GM11168 (cell line): ENCODE data around the gene MYMK.

Experiments
- in situ Hi-C: fragments of 300-500 bp; cut with MboI; formaldehyde crosslinking; loops from one replicate; pipeline ENCODE4 v1.12.0; 2022; ENCODE audit warnings: low sequenced_read_pairs; ENCODE audit not compliant: unreplicated experiment

Gene MYMK

DNA sequence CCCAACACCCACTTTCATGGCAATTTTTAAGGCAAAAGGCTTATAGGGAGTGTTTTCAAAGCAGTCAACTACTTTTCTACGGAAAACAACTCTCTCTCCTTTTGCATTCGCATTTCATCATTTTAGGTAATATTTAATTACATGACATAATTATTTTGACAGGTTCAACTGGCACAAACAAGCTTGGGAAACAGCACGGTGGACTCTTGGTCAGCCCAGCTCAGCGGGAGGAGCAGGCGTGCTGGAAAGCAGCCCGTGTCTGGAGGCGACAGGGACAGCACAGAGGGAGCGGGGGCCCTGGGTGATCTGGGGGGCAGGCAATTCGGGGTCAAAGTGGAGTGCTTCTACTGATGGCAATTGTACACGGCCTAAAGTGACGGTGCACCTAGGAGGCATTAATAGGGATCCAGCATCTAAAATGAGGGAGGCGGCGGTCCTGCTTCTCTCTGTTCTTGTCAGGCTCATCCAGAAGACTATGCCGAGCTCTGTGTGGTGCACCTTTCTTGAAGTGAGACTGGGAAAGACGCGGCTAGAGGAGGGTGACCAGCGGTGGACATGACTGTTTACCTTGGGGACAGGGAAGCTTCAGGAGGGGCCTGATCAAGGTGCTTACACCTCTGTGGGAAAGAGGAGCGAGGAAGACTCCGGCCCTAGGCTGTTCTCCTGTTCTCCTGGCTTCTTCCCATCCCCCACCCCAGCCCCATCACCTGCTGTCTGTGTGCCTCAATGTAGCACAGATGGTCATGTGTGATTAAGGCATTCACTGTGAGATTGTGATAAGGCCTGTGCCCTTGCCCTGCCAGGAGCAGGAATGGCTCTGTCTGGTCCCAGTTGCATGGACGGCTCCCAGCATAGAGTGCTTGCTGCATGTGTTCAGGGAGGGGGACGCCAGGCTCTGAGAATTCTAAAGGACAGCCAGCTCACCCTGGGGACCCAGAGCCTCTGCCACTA lies 3.4 kb downstream of the MYMK start:
- in situ Hi-C loops: no loop called here

DNA sequence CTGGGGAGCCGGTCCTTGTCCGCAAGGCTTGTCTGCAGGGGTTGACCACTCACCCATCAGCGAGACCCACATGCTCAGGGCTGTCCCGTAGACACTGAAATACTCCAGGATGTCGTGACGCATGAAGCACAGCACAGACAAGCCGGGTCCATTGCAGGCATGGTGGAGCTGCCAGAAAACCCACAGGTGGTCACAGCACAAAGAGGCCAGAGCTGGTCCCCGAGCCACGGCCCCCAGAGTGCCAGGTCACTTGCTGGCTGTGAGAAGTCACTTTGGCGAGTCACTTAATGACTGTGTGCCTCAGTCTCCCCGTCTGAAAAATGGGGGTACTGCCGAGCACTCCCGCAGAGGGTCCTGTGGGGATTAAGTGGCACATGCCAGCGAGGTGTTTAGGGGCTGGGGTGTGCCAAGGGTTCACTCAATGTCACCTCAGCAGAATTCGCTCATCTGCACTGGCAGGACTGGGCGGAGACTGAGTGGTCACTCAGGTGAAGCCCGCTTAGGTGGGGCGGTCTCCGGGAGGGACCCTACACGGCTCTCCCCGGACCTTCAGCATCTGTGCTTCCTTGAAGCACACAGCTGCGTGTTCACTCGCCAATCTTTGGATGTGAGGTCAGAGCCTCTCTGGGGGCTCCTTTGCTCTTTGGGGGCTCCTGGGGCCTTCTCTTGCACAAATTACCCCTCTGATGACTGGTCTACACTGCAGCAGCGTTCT lies 4.5 kb downstream of the MYMK start:
- in situ Hi-C loops: no loop called here

DNA sequence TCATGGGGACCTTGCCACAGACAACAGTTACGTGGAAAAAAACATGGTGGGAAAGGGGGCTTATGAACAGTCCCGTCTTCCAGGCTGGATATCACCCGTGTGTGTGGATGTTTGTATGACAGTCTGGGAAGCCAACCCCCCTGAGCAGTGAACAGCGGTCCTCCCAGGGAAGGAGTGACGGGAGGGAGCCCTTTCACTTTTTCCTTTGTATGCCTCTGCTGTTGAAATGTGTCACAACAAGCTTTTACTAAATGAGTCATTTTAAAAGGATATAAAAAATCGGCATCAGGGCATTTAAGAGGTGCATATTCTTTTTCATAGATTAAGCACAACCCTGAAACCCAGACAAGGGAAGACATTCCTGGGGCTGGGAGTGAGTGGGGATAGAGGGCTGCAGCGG lies 5.1 kb downstream of the MYMK start:
- in situ Hi-C loops: no loop called here

GRCh38 chr9:133518706-133519449 lies 5.9 kb downstream of the MYMK start:
- in situ Hi-C loops: no loop called here

DNA sequence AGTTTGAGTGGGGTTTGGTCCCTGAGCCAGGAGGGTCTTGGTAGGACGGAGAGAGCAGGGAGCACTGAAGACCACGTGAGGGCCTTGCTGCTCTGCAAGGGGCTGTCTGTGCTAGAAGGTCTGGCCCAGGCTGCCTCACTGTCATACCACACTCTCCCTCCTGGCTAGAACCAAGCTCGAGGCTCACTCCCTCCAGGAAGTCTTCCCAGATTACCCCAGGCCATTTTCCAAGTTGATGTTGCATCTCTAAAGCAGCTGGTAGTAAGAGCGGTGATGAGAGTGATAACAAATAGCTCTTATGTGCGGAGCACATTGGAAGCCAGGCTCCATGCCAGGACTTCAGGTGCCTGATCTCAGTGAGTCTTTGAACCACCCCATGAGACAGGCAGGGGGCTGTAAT lies 6.6 kb downstream of the MYMK start:
- in situ Hi-C loops: no loop called here

DNA sequence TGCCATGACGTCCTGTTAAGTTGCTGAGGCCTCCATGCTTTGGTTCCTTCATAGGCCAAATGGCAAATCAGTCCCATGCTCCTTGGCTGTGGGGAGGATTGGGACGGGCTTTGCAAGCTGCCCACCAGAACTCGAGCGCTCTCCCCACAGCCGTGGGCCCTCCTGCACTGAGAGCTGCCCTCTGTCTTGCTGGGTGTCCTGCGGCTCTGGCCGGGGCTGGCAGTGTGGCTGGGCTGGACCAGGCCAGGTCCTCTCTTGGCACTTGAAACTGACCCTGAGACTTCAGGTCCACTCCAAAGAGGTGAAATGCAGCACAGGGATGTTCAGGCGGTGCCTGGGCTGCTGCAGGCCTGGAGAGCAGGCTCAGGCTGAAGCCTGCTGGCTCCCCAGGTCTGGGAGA lies 7.0 kb downstream of the MYMK start:
- in situ Hi-C loops: no loop called here

DNA sequence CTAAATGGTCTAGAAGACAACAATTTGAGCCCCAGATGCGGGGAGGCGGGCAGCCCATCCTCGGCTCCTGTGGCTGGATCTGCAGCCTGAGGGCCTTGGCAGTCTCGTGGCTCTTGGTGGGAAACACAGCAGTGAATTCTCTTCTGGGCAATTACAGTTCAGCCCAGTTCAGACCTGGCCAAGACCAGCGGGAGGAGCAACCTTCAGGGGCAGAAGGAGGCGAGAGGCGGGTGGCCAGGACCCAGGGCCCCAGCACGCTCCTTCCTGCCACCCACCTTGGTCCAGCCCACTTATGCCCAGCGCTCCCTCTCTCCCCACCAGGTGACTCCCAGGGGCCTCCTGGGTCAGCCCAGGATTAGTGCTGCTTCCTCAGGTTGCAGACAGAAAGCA lies 7.8 kb downstream of the MYMK start:
- in situ Hi-C loops: no loop called here

GRCh38 chr9:133516256-133516960 lies 8.4 kb downstream of the MYMK start:
- in situ Hi-C loops: no loop called here

- in situ Hi-C loops: no loop called here
These were observed 9.0 kb downstream of the MYMK start for GRCh38 chr9:133515615-133516255.

DNA sequence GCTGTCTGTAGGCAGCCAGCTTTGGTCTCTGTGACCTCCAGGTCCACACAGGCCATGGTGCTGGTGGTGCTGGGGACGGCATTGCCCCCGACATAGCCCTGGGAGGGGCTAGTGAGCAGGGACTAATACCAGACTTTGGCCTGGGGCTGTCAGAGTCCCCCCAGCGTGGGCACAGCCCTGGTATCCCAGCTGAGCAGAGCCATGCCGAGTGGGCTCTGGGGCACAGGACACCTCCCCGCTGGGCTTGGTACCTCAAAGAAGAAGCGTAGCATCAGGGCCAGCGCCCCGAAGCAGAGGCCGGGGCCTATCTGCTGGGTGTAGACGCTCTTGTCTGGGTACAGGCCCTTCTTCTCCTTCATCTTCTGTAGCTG lies 9.5 kb downstream of the MYMK start:
- in situ Hi-C loops: no loop called here

DNA sequence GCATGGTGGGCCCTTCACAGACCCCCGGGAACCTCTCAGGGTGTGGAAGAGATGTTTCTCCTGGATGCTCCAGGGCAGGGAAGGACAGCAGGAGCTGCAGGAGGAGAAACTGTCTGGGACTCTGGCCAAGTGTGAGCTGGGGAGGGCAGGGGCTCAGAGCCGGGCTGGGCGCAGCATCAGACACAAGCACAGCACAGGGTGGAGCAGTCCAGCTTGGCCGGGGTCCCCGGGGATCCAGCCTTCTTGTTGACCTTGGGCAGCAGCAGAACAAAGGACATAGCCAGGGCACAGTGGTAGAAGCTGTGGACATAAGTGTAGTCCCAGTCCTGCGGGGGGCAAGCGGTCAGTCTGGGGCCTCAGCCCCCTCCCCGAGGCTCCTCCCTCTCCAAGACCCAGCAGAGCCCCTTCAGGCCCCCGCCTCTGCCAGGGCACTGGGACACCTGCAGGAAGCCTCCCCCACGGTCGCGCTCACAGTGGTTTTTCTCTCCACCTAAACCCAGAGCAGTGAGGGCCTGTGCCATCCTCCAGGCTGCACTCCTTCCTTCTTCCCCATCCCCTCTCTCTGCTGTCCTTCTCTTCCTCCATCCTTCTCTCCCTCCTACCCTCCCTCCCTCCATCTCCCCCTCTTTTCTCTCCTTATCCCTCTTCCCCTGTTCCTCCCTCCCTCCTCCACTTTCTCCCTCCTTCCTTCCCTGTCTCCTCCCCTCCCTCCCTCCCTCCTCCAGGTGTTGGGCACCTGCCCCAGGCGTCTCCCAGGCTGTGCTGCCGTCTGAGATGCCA lies 10.1 kb downstream of the MYMK start:
- in situ Hi-C loops: no loop called here

DNA sequence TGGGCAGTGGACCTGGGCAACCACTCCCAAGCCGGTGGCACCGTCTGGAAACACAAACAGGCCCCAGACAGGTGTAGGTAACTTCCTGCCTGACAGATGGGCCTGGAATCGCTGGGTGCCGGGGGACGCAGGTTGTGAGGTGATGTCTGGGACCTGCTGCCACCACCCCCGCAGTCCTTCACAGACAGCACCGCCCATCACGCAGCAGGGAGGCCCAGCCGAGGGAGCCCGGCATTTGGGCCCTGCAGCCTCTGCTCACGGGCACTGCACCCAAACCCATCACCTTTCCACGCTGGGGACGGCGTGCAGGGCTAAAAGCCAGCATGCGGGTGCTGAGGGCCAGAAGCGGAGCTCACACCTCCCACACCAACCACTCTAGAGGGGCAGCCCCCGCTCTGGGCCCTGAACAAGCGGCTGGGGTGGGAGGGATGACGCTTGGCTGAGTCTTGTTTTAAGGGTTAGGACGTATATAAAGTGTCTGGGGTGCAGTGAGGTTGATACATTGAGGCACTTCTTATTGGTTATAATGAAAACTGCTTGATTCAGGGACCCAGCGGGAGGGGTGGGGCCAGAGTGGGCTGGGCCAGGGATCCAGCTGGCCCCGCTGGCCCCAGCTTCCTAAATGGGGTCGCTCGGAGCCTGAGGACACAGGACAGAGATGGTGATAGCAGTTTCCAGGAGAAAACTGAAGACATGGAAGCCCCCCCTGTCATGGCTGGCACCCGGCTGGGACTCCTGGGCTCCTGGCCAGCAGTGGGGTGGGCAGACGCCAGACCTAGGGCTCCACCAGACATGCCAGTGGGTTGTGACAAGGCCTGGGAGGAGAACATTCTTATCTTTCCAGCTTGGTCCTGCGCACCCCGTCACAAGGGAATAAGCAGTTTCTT lies 11.3 kb downstream of the MYMK start:
- in situ Hi-C loops: no loop called here

GRCh38 chr9:133512253-133513213 lies 12.2 kb downstream of the MYMK start:
- in situ Hi-C loops: no loop called here

GRCh38 chr9:133511607-133512006 lies 13.2 kb downstream of the MYMK start:
- in situ Hi-C loops: no loop called here

DNA sequence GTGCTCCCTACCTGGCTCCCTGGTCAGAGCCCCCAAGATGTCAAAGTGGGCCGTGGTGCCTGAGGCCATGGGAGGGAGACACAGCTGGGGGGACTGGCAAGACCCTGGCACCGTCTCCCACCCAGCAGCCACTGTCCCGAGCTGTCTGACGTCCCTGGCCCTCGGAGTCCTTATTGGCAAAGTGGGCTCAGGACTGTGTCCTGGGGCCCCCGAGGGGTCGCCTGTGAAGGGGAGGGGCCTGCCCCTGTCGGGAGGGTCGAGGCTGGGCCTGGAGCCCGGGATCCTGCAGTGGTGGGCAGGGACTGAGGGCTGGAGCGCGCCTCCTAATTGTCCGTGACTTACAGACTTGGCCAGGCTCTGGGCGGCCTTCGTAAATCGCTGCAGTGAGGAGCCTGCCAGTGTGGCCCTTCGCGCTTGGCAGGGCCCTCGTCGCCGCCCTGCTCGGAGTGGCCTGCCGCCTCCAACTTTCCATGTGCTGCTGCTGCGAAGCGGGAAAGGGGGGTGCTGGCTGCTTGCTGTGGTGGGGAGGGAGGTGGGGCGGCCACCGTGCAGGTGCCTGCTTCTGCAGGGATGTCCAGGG lies 13.7 kb downstream of the MYMK start:
- in situ Hi-C loops: no loop called here

- in situ Hi-C loops: no loop called here
These were observed 15.3 kb downstream of the MYMK start for GRCh38 chr9:133509179-133510083.
